Measurements from ENCODE around the gene PRPSAP1. TPM values are rescaled to one million over a fixed set of nuclear protein-coding genes. Genes with fewer than 3 reads are reported as not detected.

Gene PRPSAP1
- total RNA-seq, 1 experiment from 2014 or later: 47.8 TPM

- no peaks in the 10 kb centered on the region for H3K79me2 ChIP-seq (ENCODE audit: low read length)
- no peaks in the 10 kb centered on the region for H4K20me1 ChIP-seq (ENCODE audit: low read length)
- no peaks in the 10 kb centered on the region for H3K9me3 ChIP-seq (ENCODE audit: low read length)
- no peaks in the 10 kb centered on the region for H3K9me2 ChIP-seq (replicated peaks; ENCODE audit: low read length)
- no peaks in the 10 kb centered on the region for H3K27me3 ChIP-seq (ENCODE audit: low read length)
- H3K36me3 ChIP-seq (ENCODE audit: low read depth, low read length): no peaks in the 10 kb centered on the region
- no peak for DNase-seq
- H2AFZ ChIP-seq (ENCODE audit: low read length): no peak overlapping the region
- no peak overlapping the region for H3K27ac ChIP-seq (ENCODE audit: low read length)
- ChIA-PET CTCF (interaction anchor here (0.6 to 0.7 kb wide), 2 partner anchors 100 to 206 kb away, joined by 3 to 8 read pairs; partner anchors contain the start of gene ST6GALNAC2), POLR2A (ENCODE audit: unreplicated experiment) (interaction anchor here (0.8 kb wide), 1 partner anchor 15 kb away, joined by 11 read pairs; no protein-coding TSS in a partner anchor)
- no peak for ATAC-seq
- H3K4me1 ChIP-seq (ENCODE audit: insufficient read depth, low read length): peaks cover 10% of the 10 kb centered on the region
- no peak overlapping the region for H3K4me2 ChIP-seq (ENCODE audit: low read length)
- no TSS peak for BruUV-seq (replicated peaks)
- H3K9ac ChIP-seq (ENCODE audit: low read length): no peak overlapping the region
- H3K4me3 ChIP-seq (ENCODE audit: low read length): no peak overlapping the region
- TF ChIP-seq EZH2phosphoT487 (IDR thresholded peaks at IDR 0.05; ENCODE audit: borderline replicate concordance, low read length): no peak
- H3F3A ChIP-seq (ENCODE audit: low read length, unreplicated experiment): no peaks in the 10 kb centered on the region
- intact Hi-C loops (cut with micrococcal nuclease): no loop called here
Observed at GRCh38 chr17:76379646-76380376, 26.1 kb upstream of the PRPSAP1 start.

GRCh38 chr17:76379275-76379641, 25.5 kb upstream of the PRPSAP1 start:
- intact Hi-C loops (cut with micrococcal nuclease): no loop called here
- ChIA-PET POLR2A (ENCODE audit: unreplicated experiment) (no interaction called here), CTCF (interaction anchor here (0.6 kb wide), 1 partner anchor 206 kb away, joined by 3 read pairs; the partner anchor contains the start of gene ST6GALNAC2)
- Histone ChIP-seq H3K9ac (ENCODE audit: low read length) (no peak overlapping the region), H3K4me3 (ENCODE audit: low read length) (no peak overlapping the region), H3K9me3 (ENCODE audit: low read length) (no peaks in the 10 kb centered on the region), H3K27me3 (ENCODE audit: low read length) (no peaks in the 10 kb centered on the region), H3K79me2 (ENCODE audit: low read length) (no peaks in the 10 kb centered on the region), H3K9me2 (replicated peaks; ENCODE audit: low read length) (no peaks in the 10 kb centered on the region), H3K36me3 (ENCODE audit: low read depth, low read length) (no peaks in the 10 kb centered on the region), H3K27ac (ENCODE audit: low read length) (no peak overlapping the region), H3F3A (ENCODE audit: low read length, unreplicated experiment) (no peaks in the 10 kb centered on the region), H4K20me1 (ENCODE audit: low read length) (no peaks in the 10 kb centered on the region), H2AFZ (ENCODE audit: low read length) (no peak overlapping the region), H3K4me1 (ENCODE audit: insufficient read depth, low read length) (peaks cover 10% of the 10 kb centered on the region), H3K4me2 (ENCODE audit: low read length) (no peak overlapping the region)
- TF ChIP-seq EZH2 (IDR thresholded peaks at IDR 0.05; ENCODE audit: low read length, unreplicated experiment) (no peak), CTCF (conservative IDR thresholded peaks at IDR 0.05; ENCODE audit: low read depth, low read length) (no peak), EZH2phosphoT487 (IDR thresholded peaks at IDR 0.05; ENCODE audit: borderline replicate concordance, low read length) (no peak)
- DNase-seq (no peak), ATAC-seq (no peak)
- BruUV-seq (replicated peaks): no TSS peak

- Histone ChIP-seq H3K4me2 (ENCODE audit: low read length) (no peak overlapping the region), H2AFZ (ENCODE audit: low read length) (no peak overlapping the region), H3K36me3 (ENCODE audit: low read depth, low read length) (no peaks in the 10 kb centered on the region), H3K9me2 (replicated peaks; ENCODE audit: low read length) (no peaks in the 10 kb centered on the region), H3K79me2 (ENCODE audit: low read length) (no peaks in the 10 kb centered on the region), H3K4me1 (ENCODE audit: insufficient read depth, low read length) (peaks cover 7% of the 10 kb centered on the region), H4K20me1 (ENCODE audit: low read length) (no peaks in the 10 kb centered on the region), H3K9ac (ENCODE audit: low read length) (no peak overlapping the region), H3K27ac (ENCODE audit: low read length) (no peak overlapping the region), H3K27me3 (ENCODE audit: low read length) (no peaks in the 10 kb centered on the region), H3F3A (ENCODE audit: low read length, unreplicated experiment) (no peaks in the 10 kb centered on the region), H3K9me3 (ENCODE audit: low read length) (no peaks in the 10 kb centered on the region), H3K4me3 (ENCODE audit: low read length) (no peak overlapping the region)
- CTCF ChIA-PET: no interaction called here
- TF ChIP-seq EZH2 (IDR thresholded peaks at IDR 0.05; ENCODE audit: low read length, unreplicated experiment) (no peak), EZH2phosphoT487 (IDR thresholded peaks at IDR 0.05; ENCODE audit: borderline replicate concordance, low read length) (no peak), CTCF (conservative IDR thresholded peaks at IDR 0.05; ENCODE audit: low read depth, low read length) (no peak)
- intact Hi-C loops (cut with micrococcal nuclease): no loop called here
- no TSS peak for BruUV-seq (replicated peaks)
- ATAC-seq (no peak), DNase-seq (no peak)
- POLR2A ChIA-PET (ENCODE audit: unreplicated experiment): interaction anchor here (0.5 kb wide), 1 partner anchor 8 kb away, joined by 4 read pairs; no protein-coding TSS in a partner anchor
Observed at GRCh38 chr17:76378548-76379274, 25.0 kb upstream of the PRPSAP1 start.

Data from PC-3 (cell line).